HCT116 (cell line): Measurements from ENCODE around the gene RAP2C.

ENCODE experiments used
- SIN3A ChIP-seq: IDR thresholded peaks from 2 replicates; pipeline ENCODE4 v1.6.1; 2012; ENCODE audit warnings: low read depth
- TF ChIP-seq, protein P1 (sequence below), 3 experiments: fragments of 200-600 bp in 1 of 3; sonication (generic) in 1 of 3; IDR thresholded peaks in 2 of 3; conservative IDR thresholded peaks in 1 of 3; 2 replicates each; pipeline ENCODE4 v1.5.1; 2012 to 2017; ENCODE audit warnings: low read depth in 2 of 3, low read length in 2 of 3, antibody characterized with exemption in 1 of 3, borderline replicate concordance in 1 of 3, control low read depth in 1 of 3, mild to moderate bottlenecking in 1 of 3, mixed read lengths in 1 of 3, mixed run types in 1 of 3, moderate library complexity in 1 of 3; ENCODE audit not compliant: insufficient read depth in 1 of 3

GRCh38 chrX:132227383-132228112 lies 8.3 kb upstream of the RAP2C start:
- TF ChIP-seq, protein P1, sequence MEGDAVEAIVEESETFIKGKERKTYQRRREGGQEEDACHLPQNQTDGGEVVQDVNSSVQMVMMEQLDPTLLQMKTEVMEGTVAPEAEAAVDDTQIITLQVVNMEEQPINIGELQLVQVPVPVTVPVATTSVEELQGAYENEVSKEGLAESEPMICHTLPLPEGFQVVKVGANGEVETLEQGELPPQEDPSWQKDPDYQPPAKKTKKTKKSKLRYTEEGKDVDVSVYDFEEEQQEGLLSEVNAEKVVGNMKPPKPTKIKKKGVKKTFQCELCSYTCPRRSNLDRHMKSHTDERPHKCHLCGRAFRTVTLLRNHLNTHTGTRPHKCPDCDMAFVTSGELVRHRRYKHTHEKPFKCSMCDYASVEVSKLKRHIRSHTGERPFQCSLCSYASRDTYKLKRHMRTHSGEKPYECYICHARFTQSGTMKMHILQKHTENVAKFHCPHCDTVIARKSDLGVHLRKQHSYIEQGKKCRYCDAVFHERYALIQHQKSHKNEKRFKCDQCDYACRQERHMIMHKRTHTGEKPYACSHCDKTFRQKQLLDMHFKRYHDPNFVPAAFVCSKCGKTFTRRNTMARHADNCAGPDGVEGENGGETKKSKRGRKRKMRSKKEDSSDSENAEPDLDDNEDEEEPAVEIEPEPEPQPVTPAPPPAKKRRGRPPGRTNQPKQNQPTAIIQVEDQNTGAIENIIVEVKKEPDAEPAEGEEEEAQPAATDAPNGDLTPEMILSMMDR (IDR thresholded peaks at IDR 0.05 in 2 of 3, conservative IDR thresholded peaks at IDR 0.05 in 1 of 3; ENCODE audit: borderline replicate concordance in 1 of 3, insufficient read depth in 1 of 3, low read depth in 2 of 3, low read length in 2 of 3), result no peak
- no peak for TF ChIP-seq SIN3A
